IMR-90 (cell line): ENCODE results near the gene IGHMBP2. TPM values are rescaled to one million over a fixed set of nuclear protein-coding genes. Genes with fewer than 3 reads are reported as not detected.

ENCODE experiments used
- ATAC-seq: fragments of 200-7000 bp; cut with Tn5 transposase; 2 replicates; pipeline ENCODE4 v1.9.1; 2020; ENCODE audit warnings: low read depth, mild to moderate bottlenecking, moderate library complexity
- BruUV-seq: library from RNA; stranded (reverse); fragments of 400-500 nt; replicated peaks from 2 replicates; lab custom pipeline; 2021; lab: Mats Ljungman, UMichigan
- CTCF ChIA-PET: fragments of 300-600 bp; formaldehyde crosslinking; extraction: SDS; loops from one replicate; lab custom pipeline; 2021; ENCODE audit warnings: antibody characterized with exemption; lab: Yijun Ruan, JAX
- POLR2A ChIA-PET: fragments of 300-600 bp; sonication (Branson Sonifier 250); formaldehyde crosslinking; loops from one replicate; lab custom pipeline; 2022; ENCODE audit warnings: antibody characterized with exemption; ENCODE audit not compliant: unreplicated experiment; lab: Charles Lee
- DNase-seq: peaks from one replicate; pipeline ENCODE4 v3.0.0; 2013
- H2AFZ ChIP-seq: replicated peaks from 2 replicates; pipeline ENCODE3; 2013; ENCODE audit warnings: low read length, mild to moderate bottlenecking; ENCODE audit not compliant: poor library complexity
- H2AK5ac ChIP-seq: 2 replicates; pipeline ENCODE4 v1.6.1; 2013; ENCODE audit warnings: low read depth, low read length, inconsistent platforms
- H2AK9ac ChIP-seq: replicated peaks from 2 replicates; pipeline ENCODE3; 2013; ENCODE audit warnings: mild to moderate bottlenecking, low read depth, low read length, moderate library complexity; ENCODE audit not compliant: poor library complexity
- H2BK120ac ChIP-seq: 2 replicates; pipeline ENCODE4 v1.6.1; 2013; ENCODE audit warnings: low read depth, low read length, inconsistent platforms
- H2BK15ac ChIP-seq: 3 replicates; pipeline ENCODE4 v1.6.1; 2013; ENCODE audit warnings: low read depth, low read length, inconsistent platforms
- H2BK20ac ChIP-seq: 2 replicates; pipeline ENCODE4 v1.6.1; 2013; ENCODE audit warnings: low read depth, mild to moderate bottlenecking, inconsistent platforms, low read length, moderate library complexity
- H2BK5ac ChIP-seq: 2 replicates; pipeline ENCODE4 v1.6.1; 2013; ENCODE audit warnings: mild to moderate bottlenecking, low read depth, low read length, inconsistent platforms; ENCODE audit not compliant: poor library complexity, severe bottlenecking
- H3K14ac ChIP-seq: replicated peaks from 2 replicates; pipeline ENCODE4 v1.6.1; 2013; ENCODE audit warnings: low read depth, low read length, inconsistent platforms
- H3K18ac ChIP-seq: 2 replicates; pipeline ENCODE4 v1.6.1; 2013; ENCODE audit warnings: low read depth, low read length, control low read depth
- H3K23ac ChIP-seq: 2 replicates; pipeline ENCODE4 v1.6.1; 2013; ENCODE audit warnings: low read depth, low read length, inconsistent platforms
- H3K27ac ChIP-seq: 2 replicates; pipeline ENCODE4 v1.5.1; 2013; ENCODE audit warnings: mild to moderate bottlenecking, control low read depth, low read length; ENCODE audit not compliant: insufficient read depth
- H3K27me3 ChIP-seq: 2 replicates; pipeline ENCODE4 v1.6.1; 2013; ENCODE audit warnings: low read length; ENCODE audit not compliant: control insufficient read depth, insufficient read depth
- H3K36me3 ChIP-seq: 2 replicates; pipeline ENCODE4 v1.6.1; 2013; ENCODE audit warnings: low read length, mixed read lengths; ENCODE audit not compliant: control insufficient read depth, insufficient read depth
- H3K4ac ChIP-seq: 2 replicates; pipeline ENCODE4 v1.6.1; 2013; ENCODE audit warnings: low read depth, low read length, inconsistent platforms
- H3K4me1 ChIP-seq: 2 replicates; pipeline ENCODE4 v1.6.1; 2013; ENCODE audit warnings: low read length, mixed read lengths; ENCODE audit not compliant: control insufficient read depth, insufficient read depth
- H3K4me2 ChIP-seq: 2 replicates; pipeline ENCODE4 v1.6.1; 2013; ENCODE audit warnings: low read depth, mild to moderate bottlenecking, control low read depth, low read length, moderate library complexity
- H3K4me3 ChIP-seq: 2 replicates; pipeline ENCODE4 v1.5.1; 2013; ENCODE audit warnings: low read depth, mild to moderate bottlenecking, control low read depth, low read length, moderate library complexity; ENCODE audit not compliant: insufficient read depth
- H3K56ac ChIP-seq: 2 replicates; pipeline ENCODE4 v1.6.1; 2013; ENCODE audit warnings: low read length, inconsistent platforms; ENCODE audit not compliant: insufficient read depth; ENCODE audit errors: extremely low read depth
- H3K79me1 ChIP-seq, 2 experiments: 2 replicates each; pipeline ENCODE4 v1.6.1; 2013; ENCODE audit warnings: low read length in 2 of 2, inconsistent platforms in 1 of 2, low read depth in 1 of 2
- H3K9ac ChIP-seq: 2 replicates; pipeline ENCODE4 v1.6.1; 2013; ENCODE audit warnings: low read depth, low read length, control low read depth
- H3K9me1 ChIP-seq: 2 replicates; pipeline ENCODE4 v1.6.1; 2013; ENCODE audit warnings: low read length, inconsistent platforms; ENCODE audit not compliant: insufficient read depth
- H3K9me3 ChIP-seq: 2 replicates; pipeline ENCODE4 v1.6.1; 2013; ENCODE audit warnings: low read length; ENCODE audit not compliant: control insufficient read depth, insufficient read depth
- H4K20me1 ChIP-seq: 2 replicates; pipeline ENCODE4 v1.6.1; 2013; ENCODE audit warnings: low read length, inconsistent platforms; ENCODE audit not compliant: insufficient read depth
- H4K5ac ChIP-seq: 2 replicates; pipeline ENCODE4 v1.6.1; 2013; ENCODE audit warnings: mild to moderate bottlenecking, low read depth, low read length, control low read depth
- H4K8ac ChIP-seq, 2 experiments: 2 replicates each; pipeline ENCODE4 v1.6.1; 2013; ENCODE audit warnings: low read depth in 2 of 2, low read length in 2 of 2, control low read depth in 1 of 2, inconsistent platforms in 1 of 2
- H4K91ac ChIP-seq: 2 replicates; pipeline ENCODE4 v1.6.1; 2013; ENCODE audit warnings: low read depth, low read length, inconsistent platforms; ENCODE audit not compliant: insufficient read depth
- BHLHE40 ChIP-seq: fragments of 150-350 bp; IDR thresholded peaks from 2 replicates; pipeline ENCODE4 v1.6.1; 2016; ENCODE audit warnings: mild to moderate bottlenecking, low read depth, low read length
- CEBPB ChIP-seq: IDR thresholded peaks from 2 replicates; pipeline ENCODE4 v1.6.1; 2012; ENCODE audit warnings: low read depth, low read length, improper control_type of control experiment
- MAZ ChIP-seq: IDR thresholded peaks from 2 replicates; pipeline ENCODE4 v1.6.1; 2012; ENCODE audit warnings: low read depth, mild to moderate bottlenecking, low read length, improper control_type of control experiment, moderate library complexity, borderline replicate concordance
- RAD21 ChIP-seq: IDR thresholded peaks from 2 replicates; pipeline ENCODE4 v1.6.1; 2012; ENCODE audit warnings: low read length, improper control_type of control experiment
- RFX5 ChIP-seq: IDR thresholded peaks from 2 replicates; pipeline ENCODE4 v1.8.0; 2012; ENCODE audit warnings: low read depth, mild to moderate bottlenecking, low read length, moderate library complexity
- WGBS, 2 experiments: methylation state at CpG; one replicate each; pipeline versions ENCODE4 v1.1.5 to v1.1.7; 2013; ENCODE audit warnings: missing lambda C conversion rate in 2 of 2; ENCODE audit not compliant: insufficient read length in 1 of 2; ENCODE audit errors: extremely low coverage in 2 of 2; 5-methylcytosine and 5-hydroxymethylcytosine counted together
- dilution Hi-C: fragments of 300-500 bp; cut with HindIII; formaldehyde crosslinking; loops from one replicate; pipeline ENCODE4 v1.14.3; 2018; ENCODE audit warnings: low sequenced_read_pairs; ENCODE audit not compliant: unreplicated experiment
- in situ Hi-C: fragments of 300-500 bp; cut with MboI; formaldehyde crosslinking; loops from 3 replicates; pipeline ENCODE4 v1.14.3; 2019; ENCODE audit warnings: low sequenced_read_pairs, inconsistent platforms, mixed read lengths
- intact Hi-C: fragments of 100-400 bp; cut with micrococcal nuclease; formaldehyde crosslinking; loops from 2 replicates; pipeline ENCODE4 v1.10.0; 2022
- polyA plus RNA-seq, 3 experiments: library from polyadenylated mRNA; depleted of rRNA; stranded (reverse); fragments of >200 nt; gene quantifications; 2 replicates each; pipeline ENCODE4 v1.2.3, GENCODE V29; 2012; ENCODE audit warnings: low replicate concordance in 1 of 3
- total RNA-seq: library from RNA; depleted of rRNA; stranded (reverse); fragments of >200 nt; gene quantifications from 2 replicates; pipeline ENCODE4 v1.2.3, GENCODE V29; 2012

Gene IGHMBP2
- total and polyA plus RNA-seq, 2 of the 4 experiments (the other 2 are of a cell fraction): 4.5 to 11.1 TPM

DNA sequence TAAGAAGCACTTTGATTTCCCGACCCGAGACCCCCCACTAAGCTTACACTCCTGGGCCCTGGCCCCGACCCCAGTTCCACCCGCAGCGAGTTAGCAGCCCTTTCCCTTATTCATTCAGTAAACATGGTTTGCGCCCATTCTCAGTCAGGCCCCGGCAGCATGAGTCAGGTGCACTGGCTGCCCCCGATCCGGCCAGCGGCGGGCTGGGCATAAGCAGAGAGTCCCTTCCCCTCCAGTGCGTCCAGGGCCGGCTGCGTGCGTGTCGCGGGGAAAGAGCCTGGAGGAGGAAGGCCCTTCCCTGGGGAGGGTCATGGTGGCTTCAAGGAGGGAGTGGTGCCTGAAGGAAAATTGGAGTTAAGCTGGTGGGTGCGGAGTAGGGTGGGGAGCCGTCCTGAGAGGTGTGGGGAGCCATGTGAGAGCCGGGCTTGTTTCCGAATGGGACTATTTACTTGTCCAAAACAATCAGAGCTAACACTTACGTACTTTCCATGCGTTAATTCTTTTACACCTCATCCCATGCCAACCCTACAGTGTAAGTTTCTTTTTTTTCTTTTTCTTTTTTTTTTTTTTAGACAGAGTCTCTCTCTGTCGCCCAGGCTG, 657 bp downstream of the IGHMBP2 start:
- Histone ChIP-seq H3K9me3 (no peaks in the 10 kb centered on the region), H4K5ac (peak overlapping the region; percentile 74), H3K23ac (peak overlapping the region; percentile 88; the same call in 1 of the 2 replicates), H3K56ac (peak overlapping the region; percentile 80), H2AK5ac (peak overlapping the region; percentile 53), H3K14ac (peak overlapping the region; percentile 61), H3K4me2 (peak overlapping the region; percentile 79), H2BK15ac (no peak overlapping the region), H4K20me1 (peaks cover 11% of the 10 kb centered on the region; the same call in 1 of the 2 replicates), H2AK9ac (peak overlapping the region; percentile 98), H4K91ac (no peak overlapping the region; the same call in 1 of the 2 replicates), H2AFZ (peak overlapping the region; percentile 100), H3K9me1 (peaks cover 3% of the 10 kb centered on the region; the same call in 1 of the 2 replicates), H3K4ac (peak overlapping the region; percentile 90), H3K27me3 (no peaks in the 10 kb centered on the region), H3K18ac (no peak overlapping the region), H3K9ac (peak overlapping the region; percentile 94), H3K79me1 (peaks cover 38 to 63% of the 10 kb centered on the region in 2 experiments), H3K4me3 (peak overlapping the region; percentile 97), H2BK120ac (no peak overlapping the region), H3K36me3 (peaks cover 19% of the 10 kb centered on the region), H3K27ac (peak overlapping the region; percentile 91), H4K8ac (peak overlapping the region; percentile 92 to 97), H2BK5ac (peak overlapping the region; percentile 89), H3K4me1 (peaks cover 3% of the 10 kb centered on the region; the same call in 1 of the 2 replicates), H2BK20ac (no peak overlapping the region)
- no CpG with 5 or more reads among the region's 24 CpGs for WGBS, 2 experiments
- ChIA-PET POLR2A (no interaction called here), CTCF (no interaction called here)
- BruUV-seq: no TSS peak
- dilution Hi-C loops (no loop called here), intact Hi-C loops (loop anchor here (1.0 to 10.0 kb wide), 4 partner anchors 98 to 740 kb away; partner anchors contain the start of gene CCND1), in situ Hi-C loops (no loop called here)
- ATAC-seq (peak; percentile 53), DNase-seq (peak; percentile 31)
- TF ChIP-seq BHLHE40 (peak; percentile 4; the same call in 1 of the 2 replicates), MAZ (peak; percentile 35; the same call in 1 of the 2 replicates), RAD21 (peak; percentile 28), CEBPB (no peak), RFX5 (no peak)
